Fibroblast of lung (primary cell): ENCODE data around the gene CSPG4. TPM values are rescaled to one million over a fixed set of nuclear protein-coding genes. Genes with fewer than 3 reads are reported as not detected.
"Not testable (repeated sequence)": the region's sequence is repeated elsewhere in the genome, so short reads cannot be mapped to it uniquely, and the experiment has no call there.

ENCODE experiments used
- DNase-seq, 2 donors: peaks; one replicate each; pipeline versions ENCODE4 v3.0.0 to v3.0.0-alpha.2; 2010; ENCODE audit warnings: low read depth in 2 of 2
- H2AFZ ChIP-seq: 2 replicates; pipeline ENCODE4 v1.5.1; 2012; ENCODE audit warnings: low read length, control low read depth, inconsistent platforms
- H3K27ac ChIP-seq: 2 replicates; pipeline ENCODE4 v1.5.1; 2011; ENCODE audit warnings: low read length, control low read depth; ENCODE audit not compliant: insufficient read depth
- H3K27me3 ChIP-seq: 2 replicates; pipeline ENCODE4 v1.5.1; 2011; ENCODE audit warnings: mild to moderate bottlenecking, low read length; ENCODE audit not compliant: control insufficient read depth, insufficient read depth
- H3K36me3 ChIP-seq: 2 replicates; pipeline ENCODE4 v1.5.1; 2011; ENCODE audit warnings: low read length; ENCODE audit not compliant: control insufficient read depth, insufficient read depth
- H3K4me1 ChIP-seq: 2 replicates; pipeline ENCODE4 v1.5.1; 2011; ENCODE audit warnings: low read length; ENCODE audit not compliant: control insufficient read depth, insufficient read depth; ENCODE audit errors: extremely low read depth
- H3K4me2 ChIP-seq: 2 replicates; pipeline ENCODE4 v1.5.1; 2011; ENCODE audit warnings: low read length, control low read depth; ENCODE audit not compliant: insufficient read depth; ENCODE audit errors: extremely low read depth
- H3K4me3 ChIP-seq, 4 experiments: fragments of 200-600 bp in 1 of 4; sonication (generic) in 1 of 4; replicated peaks in 1 of 4; 2 replicates each; pipeline ENCODE4 v1.5.1; 2011 to 2016; ENCODE audit warnings: low read length in 4 of 4, low read depth in 3 of 4, mild to moderate bottlenecking in 3 of 4, control low read depth in 2 of 4, inconsistent platforms in 1 of 4, mixed read lengths in 1 of 4; ENCODE audit not compliant: insufficient read depth in 1 of 4; ENCODE audit errors: control extremely low read depth in 1 of 4
- H3K79me2 ChIP-seq: 2 replicates; pipeline ENCODE4 v1.5.1; 2012; ENCODE audit warnings: mild to moderate bottlenecking, low read length, inconsistent platforms; ENCODE audit not compliant: control insufficient read depth, insufficient read depth
- H3K9ac ChIP-seq: 2 replicates; pipeline ENCODE4 v1.5.1; 2011; ENCODE audit warnings: mild to moderate bottlenecking, low read length, control low read depth; ENCODE audit not compliant: insufficient read depth
- H3K9me3 ChIP-seq: 2 replicates; pipeline ENCODE4 v1.5.1; 2012; ENCODE audit warnings: low read depth, low read length; ENCODE audit not compliant: control insufficient read depth, insufficient read depth
- H4K20me1 ChIP-seq: 2 replicates; pipeline ENCODE4 v1.5.1; 2011; ENCODE audit warnings: low read length; ENCODE audit not compliant: control insufficient read depth, insufficient read depth; ENCODE audit errors: extremely low read depth
- EZH2 ChIP-seq: IDR thresholded peaks from 2 replicates; pipeline ENCODE4 v1.5.1; 2012; ENCODE audit warnings: low read length, control low read depth, mild to moderate bottlenecking; ENCODE audit errors: missing control alignments
- polyA plus RNA-seq, 2 donors: library from polyadenylated mRNA; depleted of rRNA in 1 of 2; stranded (reverse) in 1 of 2; unstranded in 1 of 2; fragments of >200 nt; gene quantifications; 2 replicates each; pipeline ENCODE4 v1.2.1, GENCODE V29; 2011 to 2012; ENCODE audit warnings: missing spikeins in 1 of 2
- total RNA-seq: library from RNA; depleted of rRNA; stranded (reverse); fragments of >200 nt; gene quantifications from 2 replicates; pipeline ENCODE4 v1.2.1, GENCODE V29; 2014
- TF ChIP-seq, protein P1 (sequence below), 2 donors: IDR thresholded peaks in 1 of 2; conservative IDR thresholded peaks in 1 of 2; 1 replicate in 1 of 2; 2 replicates in 1 of 2; pipeline ENCODE4 v1.5.1; 2011 to 2012; ENCODE audit warnings: low read length in 2 of 2, control low read depth in 1 of 2, inconsistent platforms in 1 of 2, low read depth in 1 of 2, mild to moderate bottlenecking in 1 of 2

The CSPG4 gene
- total and polyA plus RNA-seq, 2 donors (not counting 1 experiment from before 2014, with no cell fraction given), result 23.1 to 109 TPM

- Histone ChIP-seq H3K27me3 (no peaks in the 10 kb centered on the region), H3K9ac (no peak overlapping the region), H4K20me1 (no peaks in the 10 kb centered on the region), H3K36me3 (no peaks in the 10 kb centered on the region), H2AFZ (no peak overlapping the region), H3K4me2 (no peak overlapping the region), H3K79me2 (no peaks in the 10 kb centered on the region), H3K4me1 (no peaks in the 10 kb centered on the region), H3K27ac (no peak overlapping the region), H3K4me3 (no peak overlapping the region), H3K9me3 (no peaks in the 10 kb centered on the region)
- no peak for DNase-seq
- TF ChIP-seq EZH2, result no peak
- TF ChIP-seq, protein P1, sequence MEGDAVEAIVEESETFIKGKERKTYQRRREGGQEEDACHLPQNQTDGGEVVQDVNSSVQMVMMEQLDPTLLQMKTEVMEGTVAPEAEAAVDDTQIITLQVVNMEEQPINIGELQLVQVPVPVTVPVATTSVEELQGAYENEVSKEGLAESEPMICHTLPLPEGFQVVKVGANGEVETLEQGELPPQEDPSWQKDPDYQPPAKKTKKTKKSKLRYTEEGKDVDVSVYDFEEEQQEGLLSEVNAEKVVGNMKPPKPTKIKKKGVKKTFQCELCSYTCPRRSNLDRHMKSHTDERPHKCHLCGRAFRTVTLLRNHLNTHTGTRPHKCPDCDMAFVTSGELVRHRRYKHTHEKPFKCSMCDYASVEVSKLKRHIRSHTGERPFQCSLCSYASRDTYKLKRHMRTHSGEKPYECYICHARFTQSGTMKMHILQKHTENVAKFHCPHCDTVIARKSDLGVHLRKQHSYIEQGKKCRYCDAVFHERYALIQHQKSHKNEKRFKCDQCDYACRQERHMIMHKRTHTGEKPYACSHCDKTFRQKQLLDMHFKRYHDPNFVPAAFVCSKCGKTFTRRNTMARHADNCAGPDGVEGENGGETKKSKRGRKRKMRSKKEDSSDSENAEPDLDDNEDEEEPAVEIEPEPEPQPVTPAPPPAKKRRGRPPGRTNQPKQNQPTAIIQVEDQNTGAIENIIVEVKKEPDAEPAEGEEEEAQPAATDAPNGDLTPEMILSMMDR (conservative IDR thresholded peaks at IDR 0.05 in 1 of 2, IDR thresholded peaks at IDR 0.05 in 1 of 2; ENCODE audit: low read depth in 1 of 2, low read length in 2 of 2), result no peak
Measured at GRCh38 chr15:75739791-75740190, 27.1 kb upstream of the CSPG4 start.

DNA sequence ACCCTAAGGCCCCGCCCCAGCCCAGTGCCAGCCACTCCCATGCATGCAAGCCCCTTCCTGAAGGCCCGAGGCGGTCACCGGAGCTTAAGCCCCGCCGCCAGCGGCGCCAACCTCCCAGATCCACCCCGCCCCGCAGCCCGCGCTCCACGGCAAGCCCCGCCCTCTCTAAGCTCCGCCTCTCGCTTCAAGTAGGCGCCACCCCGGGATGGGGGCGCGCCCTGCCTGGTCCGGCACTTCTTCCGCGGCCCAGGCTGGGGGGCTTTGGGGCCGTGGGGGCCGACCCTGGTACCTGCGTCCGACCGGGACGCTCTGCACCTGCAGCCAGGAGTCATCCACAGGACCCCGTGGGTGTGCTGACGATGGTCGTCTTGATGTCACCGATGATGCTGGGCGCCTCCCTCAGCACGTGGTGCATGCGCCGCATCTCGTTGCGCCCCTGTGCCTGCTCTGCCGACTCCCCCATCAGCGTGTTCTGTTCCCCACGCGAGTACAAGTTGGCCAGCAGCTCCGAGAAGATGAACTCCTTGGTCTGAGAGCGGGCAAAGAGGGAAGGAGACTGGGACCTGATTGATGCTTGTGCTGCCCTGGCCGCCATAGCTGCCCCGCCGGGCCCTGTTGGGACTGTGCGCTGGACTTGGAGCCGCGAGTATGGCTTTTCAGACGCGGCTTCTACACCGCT lies 26.1 kb upstream of the CSPG4 start:
- no peaks in the 10 kb centered on the region for H3K4me1 ChIP-seq
- H3K4me3 ChIP-seq, result peak overlapping the region; percentile 51 to 90 (median 72)
- peak overlapping the region; percentile 80 for H2AFZ ChIP-seq
- no peaks in the 10 kb centered on the region for H3K79me2 ChIP-seq
- peak; percentile 89 to 91 for DNase-seq
- H3K27me3 ChIP-seq, result no peaks in the 10 kb centered on the region
- H3K27ac ChIP-seq, result no peak overlapping the region
- H3K4me2 ChIP-seq, result peak overlapping the region; percentile 76
- TF ChIP-seq, protein P1 (conservative IDR thresholded peaks at IDR 0.05 in 1 of 2, IDR thresholded peaks at IDR 0.05 in 1 of 2; ENCODE audit: low read depth in 1 of 2, low read length in 2 of 2), result no peak
- TF ChIP-seq EZH2, result no peak
- H4K20me1 ChIP-seq, result no peaks in the 10 kb centered on the region
- H3K36me3 ChIP-seq, result no peaks in the 10 kb centered on the region
- H3K9ac ChIP-seq, result peak overlapping the region; percentile 48
- no peaks in the 10 kb centered on the region for H3K9me3 ChIP-seq

GRCh38 chr15:75738014-75738646 lies 25.5 kb upstream of the CSPG4 start:
- Histone ChIP-seq H3K27ac (no peak overlapping the region), H3K36me3 (no peaks in the 10 kb centered on the region), H3K27me3 (no peaks in the 10 kb centered on the region), H3K4me1 (no peaks in the 10 kb centered on the region), H2AFZ (peak overlapping the region; percentile 57), H3K79me2 (no peaks in the 10 kb centered on the region), H3K4me2 (peak overlapping the region; percentile 90), H3K4me3 (peak overlapping the region; percentile 51 to 90 (median 72)), H4K20me1 (no peaks in the 10 kb centered on the region), H3K9me3 (no peaks in the 10 kb centered on the region), H3K9ac (peak overlapping the region; percentile 52)
- DNase-seq, result no peak
- TF ChIP-seq, protein P1 (conservative IDR thresholded peaks at IDR 0.05 in 1 of 2, IDR thresholded peaks at IDR 0.05 in 1 of 2; ENCODE audit: low read depth in 1 of 2, low read length in 2 of 2), result no peak
- no peak for TF ChIP-seq EZH2

DNA sequence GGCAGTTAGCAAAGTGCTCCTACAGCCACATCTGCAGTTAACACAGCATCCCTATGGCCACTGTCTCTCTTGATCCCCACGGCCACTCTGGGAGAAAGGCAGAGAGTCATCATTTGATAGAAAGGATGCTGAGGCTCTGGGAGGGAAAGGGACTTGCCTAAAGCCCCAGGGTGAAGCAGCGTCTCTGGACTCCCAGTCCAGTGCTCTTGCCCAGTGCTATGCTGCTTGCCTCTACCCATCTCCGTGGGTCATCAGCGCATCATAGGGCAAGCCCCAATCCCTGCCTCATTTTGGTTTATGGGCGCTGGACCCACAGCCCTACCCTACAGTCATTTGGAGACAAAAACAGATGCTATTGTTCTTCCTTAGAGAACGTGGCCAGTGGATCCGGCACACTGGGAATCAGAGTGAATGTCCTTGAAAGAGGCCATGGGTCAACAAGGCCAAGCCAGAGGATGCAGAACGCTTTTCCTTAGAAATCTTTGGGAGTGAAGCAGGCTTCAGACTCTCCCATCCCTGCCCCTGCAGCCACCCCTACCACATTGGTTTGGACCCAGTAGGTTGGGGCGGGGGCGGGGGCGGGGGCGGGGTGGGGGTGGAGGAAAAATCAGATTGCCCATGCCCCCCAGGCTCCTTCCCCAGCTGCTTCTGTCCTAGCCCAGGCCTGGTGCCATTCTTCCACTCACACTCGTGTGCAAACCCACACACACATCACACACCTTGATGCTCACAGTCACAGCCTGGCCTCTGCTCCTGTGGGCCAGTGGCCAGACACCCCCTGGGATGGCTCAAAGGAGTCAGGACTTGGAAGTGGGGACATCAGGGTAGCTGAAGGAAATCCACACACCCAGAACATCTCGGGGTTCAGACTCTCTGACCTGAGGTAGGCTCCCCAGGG lies 24.7 kb upstream of the CSPG4 start:
- peak overlapping the region; percentile 90 for H3K4me2 ChIP-seq
- not testable (repeated sequence) for H3K9me3 ChIP-seq, H3K27ac ChIP-seq, H3K79me2 ChIP-seq, H3K9ac ChIP-seq, DNase-seq, H3K36me3 ChIP-seq, H4K20me1 ChIP-seq, H3K27me3 ChIP-seq, H3K4me1 ChIP-seq
- H2AFZ ChIP-seq, result peak overlapping the region; percentile 57
- peak overlapping the region; percentile 7 to 90 (median 65) for H3K4me3 ChIP-seq
